ENCODE results near the gene GDPD5. TPM values are rescaled to one million over a fixed set of nuclear protein-coding genes. Genes with fewer than 3 reads are reported as not detected.

The GDPD5 gene
- total and polyA plus RNA-seq, 2 donors (not counting 1 experiment from before 2014, with no cell fraction given): 59.1 to 102 TPM

DNA sequence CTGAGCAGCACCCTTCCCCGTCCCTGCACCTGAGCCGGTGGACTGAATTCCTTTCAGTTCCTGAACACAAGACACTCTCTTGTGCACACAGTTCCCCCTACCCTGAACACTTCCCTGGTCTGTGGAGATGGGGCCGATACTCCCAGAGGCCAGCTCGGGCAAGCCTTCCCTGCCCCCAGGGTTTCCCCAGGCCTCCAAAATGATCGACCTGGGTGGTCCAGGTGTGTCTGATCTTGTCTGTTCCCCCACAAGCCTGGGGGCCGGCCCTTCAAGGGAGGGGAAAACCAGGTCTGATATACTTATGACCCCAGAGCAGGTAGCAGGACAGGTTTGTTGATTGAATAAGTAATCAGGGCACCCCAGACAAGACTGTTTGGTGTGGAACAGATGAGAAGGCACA lies 52.1 kb downstream of the GDPD5 start:
- Mint-ChIP-seq H3K4me3 (no peak overlapping the region), H3K27ac (no peak overlapping the region), H3K4me1 (peaks cover 16% of the 10 kb centered on the region), H3K9me3 (ENCODE audit: insufficient read depth) (no peaks in the 10 kb centered on the region), H3K27me3 (no peaks in the 10 kb centered on the region)
- Histone ChIP-seq H3K79me2 (ENCODE audit: control insufficient read depth, insufficient read depth, low read length) (no peaks in the 10 kb centered on the region), H4K20me1 (ENCODE audit: control insufficient read depth, insufficient read depth, low read length, poor library complexity, severe bottlenecking) (no peaks in the 10 kb centered on the region), H3K27ac (ENCODE audit: low read length in 2 of 2) (no peak overlapping the region), H3K4me1 (ENCODE audit: control insufficient read depth in 2 of 2, insufficient read depth in 2 of 2, low read length in 2 of 2) (peaks cover 0 to 10% of the 10 kb centered on the region in 2 donors), H3K27me3 (replicated peaks in 1 of 4; ENCODE audit: control extremely low read depth in 1 of 4, control insufficient read depth in 3 of 4, insufficient read depth in 4 of 4, low read length in 3 of 4) (no peaks in the 10 kb centered on the region), H3K36me3 (replicated peaks in 1 of 2; ENCODE audit: control extremely low read depth in 1 of 2, control insufficient read depth in 1 of 2, extremely low read depth in 1 of 2, insufficient read depth in 2 of 2, low read length in 1 of 2) (no peaks in the 10 kb centered on the region), H3K4me3 (ENCODE audit: control extremely low read depth in 1 of 5, extremely low read depth in 1 of 5, insufficient read depth in 1 of 5, low read depth in 2 of 5, low read length in 4 of 5) (no peak overlapping the region), H3K9me3 (ENCODE audit: control extremely low read depth in 1 of 3, control insufficient read depth in 2 of 3, insufficient read depth in 1 of 3, low read length in 2 of 3) (no peaks in the 10 kb centered on the region), H3K9ac (ENCODE audit: low read length) (no peak overlapping the region), H2AFZ (ENCODE audit: insufficient read depth, low read depth, low read length, poor library complexity, severe bottlenecking) (no peak overlapping the region), H3K4me2 (replicated peaks; ENCODE audit: low read depth, low read length, poor library complexity, severe bottlenecking) (no peak overlapping the region)
- intact Hi-C loops (cut with micrococcal nuclease): no loop called here
- 94% methylated on average over 4 of the region's 6 CpGs for WGBS (ENCODE audit: insufficient coverage)
- no peak for ATAC-seq (ENCODE audit: low read depth)
- ChIA-PET POLR2A (no interaction called here), CTCF (interaction anchor here (1.6 kb wide), 1 partner anchor 60 kb away, joined by 7 read pairs; no protein-coding TSS in a partner anchor)
- no peak for TF ChIP-seq EZH2 (IDR thresholded peaks at IDR 0.05; ENCODE audit: borderline replicate concordance, insufficient read depth, low read depth, low read length, poor library complexity, severe bottlenecking)
- TF ChIP-seq, protein P1, sequence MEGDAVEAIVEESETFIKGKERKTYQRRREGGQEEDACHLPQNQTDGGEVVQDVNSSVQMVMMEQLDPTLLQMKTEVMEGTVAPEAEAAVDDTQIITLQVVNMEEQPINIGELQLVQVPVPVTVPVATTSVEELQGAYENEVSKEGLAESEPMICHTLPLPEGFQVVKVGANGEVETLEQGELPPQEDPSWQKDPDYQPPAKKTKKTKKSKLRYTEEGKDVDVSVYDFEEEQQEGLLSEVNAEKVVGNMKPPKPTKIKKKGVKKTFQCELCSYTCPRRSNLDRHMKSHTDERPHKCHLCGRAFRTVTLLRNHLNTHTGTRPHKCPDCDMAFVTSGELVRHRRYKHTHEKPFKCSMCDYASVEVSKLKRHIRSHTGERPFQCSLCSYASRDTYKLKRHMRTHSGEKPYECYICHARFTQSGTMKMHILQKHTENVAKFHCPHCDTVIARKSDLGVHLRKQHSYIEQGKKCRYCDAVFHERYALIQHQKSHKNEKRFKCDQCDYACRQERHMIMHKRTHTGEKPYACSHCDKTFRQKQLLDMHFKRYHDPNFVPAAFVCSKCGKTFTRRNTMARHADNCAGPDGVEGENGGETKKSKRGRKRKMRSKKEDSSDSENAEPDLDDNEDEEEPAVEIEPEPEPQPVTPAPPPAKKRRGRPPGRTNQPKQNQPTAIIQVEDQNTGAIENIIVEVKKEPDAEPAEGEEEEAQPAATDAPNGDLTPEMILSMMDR (IDR thresholded peaks at IDR 0.05): no peak
- no peak for DNase-seq

DNA sequence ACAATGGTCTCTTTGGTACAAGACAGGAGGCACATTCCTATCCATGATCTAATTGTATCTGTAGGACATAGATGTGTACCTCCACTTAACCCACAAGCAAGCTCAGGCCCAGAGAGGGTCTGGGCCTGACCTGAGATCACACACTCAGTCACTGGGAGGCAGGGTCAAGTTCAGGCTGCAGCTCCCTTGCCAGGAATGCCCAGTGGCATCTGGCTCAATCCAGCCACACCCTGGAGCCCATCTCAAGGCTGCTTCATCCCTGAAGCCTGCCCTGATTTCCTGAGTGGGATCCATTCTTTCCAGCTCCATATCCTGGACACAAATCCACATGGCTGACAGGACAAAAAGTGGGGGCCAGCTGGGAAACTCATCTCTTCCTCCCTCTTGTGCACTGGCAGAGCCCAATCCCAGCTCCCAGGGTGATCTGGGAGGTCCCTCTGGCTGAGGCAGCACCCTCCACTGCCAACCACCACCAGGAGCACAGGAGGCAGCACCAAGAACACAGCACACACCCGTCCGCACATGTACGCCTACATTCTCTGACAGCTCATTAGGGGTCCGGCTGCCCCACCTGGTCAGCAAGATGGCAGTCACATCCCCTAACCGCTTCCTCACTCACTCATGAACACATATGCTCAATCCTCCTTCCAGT lies 53.5 kb downstream of the GDPD5 start:
- Histone ChIP-seq H3K9me3 (ENCODE audit: control extremely low read depth in 1 of 3, control insufficient read depth in 2 of 3, insufficient read depth in 1 of 3, low read length in 2 of 3) (no peaks in the 10 kb centered on the region), H3K27me3 (replicated peaks in 1 of 4; ENCODE audit: control extremely low read depth in 1 of 4, control insufficient read depth in 3 of 4, insufficient read depth in 4 of 4, low read length in 3 of 4) (no peaks in the 10 kb centered on the region), H3K4me2 (replicated peaks; ENCODE audit: low read depth, low read length, poor library complexity, severe bottlenecking) (no peak overlapping the region), H3K79me2 (ENCODE audit: control insufficient read depth, insufficient read depth, low read length) (no peaks in the 10 kb centered on the region), H3K4me3 (ENCODE audit: control extremely low read depth in 1 of 5, extremely low read depth in 1 of 5, insufficient read depth in 1 of 5, low read depth in 2 of 5, low read length in 4 of 5) (no peak overlapping the region), H3K27ac (ENCODE audit: low read length in 2 of 2) (no peak overlapping the region), H4K20me1 (ENCODE audit: control insufficient read depth, insufficient read depth, low read length, poor library complexity, severe bottlenecking) (no peaks in the 10 kb centered on the region), H2AFZ (ENCODE audit: insufficient read depth, low read depth, low read length, poor library complexity, severe bottlenecking) (no peak overlapping the region), H3K9ac (ENCODE audit: low read length) (no peak overlapping the region), H3K36me3 (replicated peaks in 1 of 2; ENCODE audit: control extremely low read depth in 1 of 2, control insufficient read depth in 1 of 2, extremely low read depth in 1 of 2, insufficient read depth in 2 of 2, low read length in 1 of 2) (no peaks in the 10 kb centered on the region), H3K4me1 (ENCODE audit: control insufficient read depth in 2 of 2, insufficient read depth in 2 of 2, low read length in 2 of 2) (peaks cover 0 to 10% of the 10 kb centered on the region in 2 donors)
- TF ChIP-seq, protein P1 (IDR thresholded peaks at IDR 0.05): no peak
- TF ChIP-seq EZH2 (IDR thresholded peaks at IDR 0.05; ENCODE audit: borderline replicate concordance, insufficient read depth, low read depth, low read length, poor library complexity, severe bottlenecking): no peak
- WGBS (ENCODE audit: insufficient coverage): 98% methylated on average over 5 of the region's 5 CpGs
- no peak for DNase-seq
- no peaks in the 10 kb centered on the region for H3K9me3 Mint-ChIP-seq (ENCODE audit: insufficient read depth)
- CTCF ChIA-PET: interaction anchor here (1.8 kb wide), 1 partner anchor 26 kb away, joined by 4 read pairs; no protein-coding TSS in a partner anchor
- no peak overlapping the region for H3K4me3 Mint-ChIP-seq
- intact Hi-C loops (cut with micrococcal nuclease): no loop called here
- H3K27me3 Mint-ChIP-seq: no peaks in the 10 kb centered on the region
- POLR2A ChIA-PET: no interaction called here
- peaks cover 18% of the 10 kb centered on the region for H3K4me1 Mint-ChIP-seq
- H3K27ac Mint-ChIP-seq: no peak overlapping the region
- ATAC-seq (ENCODE audit: low read depth): no peak
